ENCODE data around the gene ITK. TPM values are rescaled to one million over a fixed set of nuclear protein-coding genes. Genes with fewer than 3 reads are reported as not detected.

ITK gene
- under 0.01 TPM in 2 replicates for total RNA-seq

DNA sequence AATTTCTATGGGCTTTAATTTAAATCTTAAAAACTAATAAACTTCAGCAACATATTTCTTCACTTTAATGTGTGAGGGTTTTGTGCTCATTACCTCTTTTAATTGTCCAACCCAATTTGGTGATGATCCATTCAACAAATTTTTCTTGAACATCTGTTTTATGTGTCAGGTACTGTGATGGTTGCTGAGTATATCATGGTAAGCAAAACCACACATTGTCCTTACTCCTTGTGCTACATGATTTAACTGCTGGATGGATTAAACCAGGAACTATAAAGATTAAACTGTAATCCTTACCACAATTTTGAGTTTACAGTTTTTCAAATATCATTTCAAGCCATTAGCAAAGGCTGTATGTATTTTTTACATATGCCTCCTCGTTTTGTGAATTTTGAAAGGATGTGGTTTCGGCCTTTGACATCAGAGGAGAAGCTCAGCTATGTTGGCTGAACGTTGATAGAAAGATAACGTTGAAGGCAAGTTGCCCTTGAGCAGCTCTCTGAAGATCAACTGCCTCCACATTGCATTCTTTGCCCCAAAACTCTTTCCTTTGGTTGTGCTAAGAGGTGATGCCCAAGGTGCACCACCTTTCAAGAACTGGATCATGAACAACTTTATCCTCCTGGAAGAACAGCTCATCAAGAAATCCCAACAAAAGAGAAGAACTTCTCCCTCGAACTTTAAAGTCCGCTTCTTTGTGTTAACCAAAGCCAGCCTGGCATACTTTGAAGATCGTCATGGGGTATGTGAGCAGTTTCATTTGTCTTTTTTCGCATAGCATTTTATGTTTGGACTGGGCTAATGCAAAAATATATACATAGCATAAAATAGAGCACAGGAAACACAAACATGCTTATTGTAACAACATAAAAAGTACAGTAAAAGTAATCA, at the start of gene ITK:
Gene ITK (plus strand): TSS at position 467 of the 891 bp plus-strand sequence. CDS start 138 bp downstream, at position 605.

DNA sequence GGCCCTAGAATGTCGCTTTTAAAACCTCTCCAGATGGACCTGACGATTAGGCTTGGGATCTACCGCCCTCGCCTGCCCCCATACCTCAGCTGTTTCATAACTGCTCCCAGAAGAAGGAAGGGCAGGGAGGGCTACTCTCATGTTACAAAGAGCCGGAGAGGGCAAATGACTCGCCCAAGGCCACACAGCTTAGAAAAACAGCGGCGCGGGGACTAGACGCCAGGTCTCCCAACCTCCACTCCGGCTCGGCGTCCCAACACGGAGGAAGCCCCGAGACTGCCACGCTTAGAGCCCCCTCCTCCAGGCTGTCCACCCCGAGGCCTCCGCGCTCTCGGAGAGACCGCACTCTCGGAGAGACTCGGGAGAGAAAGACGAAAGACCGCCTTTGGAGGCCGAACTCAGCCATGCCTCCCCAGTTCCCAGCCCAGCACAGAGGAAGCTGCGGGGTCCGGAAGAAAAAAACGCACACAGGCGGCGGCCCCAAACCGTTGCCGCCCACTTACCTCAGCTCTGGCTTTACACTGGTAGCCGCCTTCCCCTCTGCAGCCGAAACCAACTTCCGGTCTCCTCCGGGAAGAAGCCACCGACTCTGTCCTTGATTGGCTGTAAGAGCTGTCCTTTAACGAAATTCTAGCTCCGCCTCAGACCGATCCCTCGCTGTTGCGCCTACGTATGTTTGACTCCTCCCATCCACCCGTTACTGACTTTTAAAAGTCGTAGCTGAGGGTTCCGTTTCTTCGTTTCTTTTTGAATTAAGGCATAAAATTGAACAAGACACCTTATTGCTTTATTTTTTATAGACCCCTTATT, 38.1 kb upstream of the ITK start, which contains the start of gene MED7:
Gene MED7 (minus strand): TSS at position 549 of the 810 bp plus-strand sequence. CDS start 3,434 bp downstream, outside the sequence.

GRCh38 chr5:157166214-157167213, 14.1 kb upstream of the ITK start, which contains the start of gene GARIN3:
Gene GARIN3 (minus strand): TSS chr5:157166264. CDS start chr5:157166168, 96 bp downstream.

DNA sequence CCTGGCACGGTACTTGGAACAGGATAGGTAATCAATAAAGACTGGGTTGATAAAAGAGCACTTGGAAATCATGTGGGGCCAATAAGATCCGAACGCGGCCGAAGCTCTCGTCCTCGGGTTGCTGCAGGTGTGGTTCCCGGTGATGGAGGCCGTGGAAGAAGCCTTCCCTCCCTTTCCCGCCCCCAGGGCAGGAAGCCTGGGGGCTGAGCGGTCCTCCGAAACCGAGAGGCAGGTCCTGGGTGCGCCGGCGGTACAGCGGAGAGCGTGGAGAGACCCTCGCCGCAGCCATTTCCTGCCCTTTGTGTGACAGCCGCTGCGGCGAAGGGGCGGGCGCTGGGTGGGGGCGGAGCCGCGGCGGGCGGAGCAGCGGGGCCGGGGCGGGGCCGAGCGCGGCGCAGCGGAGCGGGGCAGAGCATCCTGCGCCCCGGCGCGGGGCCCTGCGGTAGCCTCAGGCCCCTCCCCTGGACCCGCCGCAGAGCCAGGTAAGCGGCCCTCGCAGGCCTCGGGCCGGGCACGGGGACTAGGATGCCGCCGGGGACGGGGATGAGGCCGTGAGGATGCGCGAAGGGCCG, 85.2 kb downstream of the ITK start, which contains the start of gene CYFIP2:
Gene CYFIP2 (plus strand): TSS at position 410 of the 572 bp plus-strand sequence. CDS start 19,239 bp downstream, outside the sequence.

Other genes with a start within 250 kb of the ITK start
- not detected in 2 replicates for gene TIMD4, start 217.6 kb upstream of the ITK start, total RNA-seq
- gene HAVCR1, start 121.7 kb upstream of the ITK start, total RNA-seq, result not detected in 2 replicates
- under 0.01 and 0.09 TPM in 2 replicates for gene HAVCR2, start 71.8 kb upstream of the ITK start, total RNA-seq
- 5.8 and 6.4 TPM in 2 replicates for gene MED7, start 38.0 kb upstream of the ITK start, total RNA-seq
- not detected in 2 replicates for gene GARIN3, start 14.6 kb upstream of the ITK start, total RNA-seq
- gene CYFIP2, start 85.3 kb downstream of the ITK start, total RNA-seq, result 8.1 and 8.8 TPM in 2 replicates